ENCODE data around the gene IFITM10.

The IFITM10 gene

DNA sequence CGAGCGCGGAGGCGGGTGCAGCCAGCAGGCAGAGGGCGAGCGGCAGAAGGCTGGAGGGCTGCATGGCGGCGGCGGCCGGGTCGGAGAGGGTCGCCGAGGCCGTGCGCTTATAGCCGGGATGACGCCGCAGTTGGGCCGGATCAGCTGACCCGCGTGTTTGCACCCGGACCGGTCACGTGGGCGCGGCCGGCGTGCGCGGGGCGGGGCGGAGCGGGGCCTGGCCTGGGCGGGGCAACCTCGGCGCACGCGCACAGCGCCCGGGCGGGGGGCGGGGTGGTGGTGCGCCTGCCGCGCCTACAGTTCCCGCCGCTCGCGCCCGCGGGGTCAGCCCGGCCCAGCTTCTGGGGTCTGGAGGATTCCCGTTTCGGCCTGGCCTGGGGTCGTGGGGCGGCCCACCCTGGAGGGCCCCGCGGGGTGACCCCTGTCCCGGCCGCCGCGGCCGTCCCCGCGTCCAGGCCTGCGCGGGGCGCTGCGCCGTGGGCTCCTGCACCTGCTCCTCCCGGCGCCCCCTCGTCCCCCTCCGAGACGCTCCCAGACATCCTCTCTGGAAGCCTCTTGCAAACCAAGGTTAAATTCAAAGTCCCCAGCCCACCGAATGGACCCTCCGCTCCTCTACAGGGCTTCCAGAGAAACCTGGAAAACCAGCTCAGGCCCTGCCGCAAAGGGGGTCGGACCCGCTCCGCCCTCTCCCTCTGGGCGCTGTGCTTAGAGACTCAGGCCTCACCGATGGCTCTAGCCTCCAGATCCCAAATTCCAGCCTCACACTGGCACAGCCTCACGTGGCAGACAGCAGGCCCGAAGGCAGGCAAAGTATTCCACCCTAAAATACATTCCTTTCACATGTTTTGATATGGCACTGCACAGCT lies 13.6 kb upstream of the IFITM10 start, which contains the start of gene CTSD:
Gene CTSD, minus strand, starts transcription at position 132 of the 866 bp plus-strand sequence. Its CDS starts 68 bp downstream, at position 64.
- in situ Hi-C loops (cut with MboI; ENCODE audit: low sequenced_read_pairs) = no loop called here

DNA sequence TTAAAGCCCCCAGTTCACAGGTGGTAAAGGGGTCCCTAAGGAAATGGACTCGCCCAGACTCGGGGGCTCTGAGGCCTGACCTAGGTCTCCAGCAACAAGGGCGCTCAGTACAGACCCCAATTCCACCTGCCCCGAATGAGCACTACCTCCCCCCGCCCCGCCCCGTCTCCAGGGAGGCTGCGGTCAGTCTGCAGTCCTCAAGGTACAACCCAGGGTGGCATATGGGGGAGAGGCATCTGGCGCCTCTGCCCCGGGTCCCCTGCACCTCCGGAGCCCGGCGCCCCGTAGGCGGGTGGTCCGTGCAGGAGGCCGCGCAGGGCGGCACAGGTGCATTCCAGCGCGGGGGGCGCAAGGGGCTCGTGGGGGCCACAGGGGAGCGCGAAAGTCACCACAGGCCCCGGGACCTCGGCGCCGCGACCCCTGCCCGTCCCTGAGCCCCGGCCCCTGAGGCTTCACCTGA lies 13.0 kb upstream of the IFITM10 start:
- in situ Hi-C loops (cut with MboI; ENCODE audit: low sequenced_read_pairs) = no loop called here

DNA sequence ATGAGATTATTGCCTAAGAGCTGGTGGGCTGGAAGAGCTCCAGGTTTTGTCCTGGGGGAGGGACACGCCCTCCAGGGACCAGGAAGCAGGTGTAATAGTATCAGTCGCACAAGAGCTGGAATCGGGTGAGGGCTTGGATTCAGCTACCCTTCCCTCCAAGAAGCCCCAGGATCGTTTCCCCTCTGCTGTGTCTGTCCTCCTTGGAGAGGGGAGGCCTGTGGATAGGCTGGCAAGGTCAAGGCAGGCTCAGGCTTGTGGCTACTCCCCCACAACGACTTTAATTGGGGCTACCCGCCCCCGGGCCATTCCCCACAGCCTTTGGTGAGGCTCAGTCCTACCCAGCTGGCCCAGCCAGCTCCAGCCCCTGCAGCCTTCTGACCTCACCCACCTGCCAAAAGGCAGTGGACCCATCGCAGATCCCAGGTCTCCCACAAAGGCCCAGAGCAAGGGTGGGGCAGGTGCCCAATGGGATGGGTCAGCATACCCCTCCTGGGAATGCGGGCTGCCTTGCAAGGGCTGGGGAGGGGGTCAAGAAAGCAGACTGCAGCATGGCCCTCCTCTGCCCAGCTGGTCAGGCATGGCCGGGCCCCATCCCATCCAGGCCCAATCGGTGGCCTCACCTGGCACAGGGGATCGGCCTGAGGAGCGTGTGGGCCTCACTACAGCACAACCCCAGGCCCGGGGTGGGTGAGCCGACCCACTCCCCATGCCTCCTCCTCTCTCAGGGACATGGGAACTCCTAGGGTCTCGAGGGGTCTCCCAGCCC lies 12.3 kb upstream of the IFITM10 start:
- in situ Hi-C loops (cut with MboI; ENCODE audit: low sequenced_read_pairs) = no loop called here

DNA sequence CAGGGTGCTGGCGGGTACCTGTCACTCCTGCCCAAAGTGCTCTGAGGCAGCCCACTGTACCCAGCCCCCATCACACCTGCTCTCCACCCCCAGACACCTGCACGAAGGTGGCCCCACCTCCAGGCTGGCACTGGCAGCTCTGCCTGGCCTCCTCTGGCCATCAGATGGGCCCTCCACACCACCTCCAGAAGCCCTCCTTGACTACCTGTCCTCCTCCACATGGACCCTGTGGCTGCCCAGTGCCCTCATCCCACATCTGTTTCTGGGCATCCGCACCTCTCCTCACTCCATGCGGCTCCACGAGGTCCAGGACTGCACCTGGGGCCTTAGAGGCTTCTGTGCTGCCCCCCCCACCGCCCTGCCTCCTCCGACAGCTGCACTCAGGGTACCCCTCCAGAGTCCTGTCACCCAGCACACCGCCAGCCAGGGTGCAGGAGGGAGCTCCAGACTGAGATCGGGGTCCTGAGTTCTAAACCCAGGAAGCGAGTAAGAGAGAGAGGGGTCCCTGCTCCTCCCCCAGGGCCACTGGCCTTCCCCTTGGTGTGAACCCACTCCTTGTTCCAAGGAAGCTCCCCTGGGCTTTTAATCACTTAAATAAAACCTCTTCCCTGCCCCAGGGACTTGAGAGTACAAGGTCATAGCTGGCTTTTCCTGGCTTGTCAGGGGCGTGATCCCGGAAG lies 11.6 kb upstream of the IFITM10 start:
- in situ Hi-C loops (cut with MboI; ENCODE audit: low sequenced_read_pairs) = no loop called here

DNA sequence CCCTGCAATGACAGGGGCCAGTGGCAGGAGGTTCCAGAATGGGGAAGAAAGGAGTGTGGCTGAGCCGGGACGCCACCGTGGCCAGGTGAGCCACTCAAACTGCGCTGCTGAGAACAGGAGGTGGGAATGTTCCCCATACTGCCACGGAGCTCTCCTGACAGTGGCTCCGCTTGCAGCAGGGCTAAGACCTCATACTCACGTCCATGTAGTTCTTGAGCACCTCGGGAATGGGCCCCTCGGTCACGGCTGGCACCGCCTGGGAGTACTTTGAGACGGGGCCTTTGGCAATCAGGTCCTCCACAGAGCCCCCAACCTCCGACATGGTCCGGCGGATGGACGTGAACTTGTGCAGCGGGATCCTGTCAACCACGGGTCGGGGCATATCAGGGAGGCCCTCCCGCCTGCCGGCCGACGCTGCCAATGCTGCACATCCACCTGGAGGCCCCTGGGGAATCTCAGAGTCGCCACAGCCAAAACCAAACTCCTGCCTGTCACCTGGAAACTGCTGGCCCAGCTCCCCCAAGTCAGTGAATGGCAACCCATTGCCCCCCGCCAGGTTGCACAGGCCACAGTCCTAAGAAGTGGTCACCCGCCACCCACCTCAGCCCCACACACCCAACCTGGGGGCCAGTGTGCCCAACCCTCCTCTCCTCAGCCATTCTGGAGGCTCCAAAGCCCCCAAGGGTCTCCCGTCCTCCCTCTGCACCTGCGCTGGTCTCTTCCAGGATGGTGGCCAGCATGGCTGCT lies 10.9 kb upstream of the IFITM10 start:
- in situ Hi-C loops (cut with MboI; ENCODE audit: low sequenced_read_pairs) = no loop called here

DNA sequence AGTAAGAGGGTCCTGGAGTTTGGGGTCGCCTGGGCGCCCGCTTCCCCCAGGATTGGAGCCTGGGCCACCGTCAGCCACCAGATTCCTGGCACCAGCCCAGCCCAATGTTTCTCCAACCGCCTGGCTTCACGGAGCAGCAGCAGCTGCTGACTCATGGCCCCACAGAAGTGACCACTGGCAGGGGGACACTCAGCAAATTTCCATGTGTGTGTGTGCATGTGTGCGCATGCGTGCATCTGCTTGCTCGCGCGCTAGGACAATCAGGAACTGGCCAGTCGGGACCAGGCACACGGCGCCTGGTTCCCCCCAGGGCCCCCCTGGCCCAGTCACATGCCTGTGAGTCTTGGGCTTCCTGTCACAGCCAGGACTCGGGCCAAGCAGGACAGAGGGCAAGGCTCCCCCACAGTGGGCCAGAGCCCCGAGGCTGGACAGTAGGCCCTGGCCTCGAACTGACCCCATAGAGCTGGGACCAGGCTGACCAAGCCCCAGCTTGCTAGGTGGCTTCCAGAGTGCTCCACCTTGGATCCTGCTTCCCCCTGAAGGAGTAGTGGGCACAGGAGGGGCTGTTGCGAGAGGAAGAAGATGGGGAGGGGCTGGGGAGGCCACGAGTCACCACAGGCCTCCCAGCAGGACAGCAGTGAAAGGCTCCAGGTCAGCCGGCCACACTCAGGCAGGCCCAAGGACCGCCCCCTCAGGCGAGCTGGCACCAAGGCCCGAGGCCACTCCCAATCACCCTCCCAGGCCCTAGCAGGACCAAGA lies 10.1 kb upstream of the IFITM10 start:
- in situ Hi-C loops (cut with MboI; ENCODE audit: low sequenced_read_pairs) = no loop called here

DNA sequence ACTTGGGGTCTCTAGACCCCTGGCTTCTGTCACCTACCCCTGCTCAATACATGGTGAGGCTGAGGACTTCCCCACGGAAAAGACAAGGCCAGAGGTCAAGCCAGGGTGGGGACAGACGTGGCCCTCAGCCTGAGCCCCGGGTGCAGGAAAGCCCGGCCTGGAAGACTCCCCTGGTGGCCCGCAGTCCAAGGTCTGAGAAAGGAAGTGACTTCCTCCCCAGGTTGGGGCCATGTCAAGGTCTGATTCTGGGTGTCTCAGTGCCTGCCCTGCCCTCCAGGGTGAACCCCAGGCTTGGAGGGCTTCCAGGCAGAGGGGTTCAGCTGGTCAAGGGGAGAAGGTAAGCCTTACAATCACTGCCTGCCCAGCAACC lies 9.4 kb upstream of the IFITM10 start:
- in situ Hi-C loops (cut with MboI; ENCODE audit: low sequenced_read_pairs) = no loop called here

DNA sequence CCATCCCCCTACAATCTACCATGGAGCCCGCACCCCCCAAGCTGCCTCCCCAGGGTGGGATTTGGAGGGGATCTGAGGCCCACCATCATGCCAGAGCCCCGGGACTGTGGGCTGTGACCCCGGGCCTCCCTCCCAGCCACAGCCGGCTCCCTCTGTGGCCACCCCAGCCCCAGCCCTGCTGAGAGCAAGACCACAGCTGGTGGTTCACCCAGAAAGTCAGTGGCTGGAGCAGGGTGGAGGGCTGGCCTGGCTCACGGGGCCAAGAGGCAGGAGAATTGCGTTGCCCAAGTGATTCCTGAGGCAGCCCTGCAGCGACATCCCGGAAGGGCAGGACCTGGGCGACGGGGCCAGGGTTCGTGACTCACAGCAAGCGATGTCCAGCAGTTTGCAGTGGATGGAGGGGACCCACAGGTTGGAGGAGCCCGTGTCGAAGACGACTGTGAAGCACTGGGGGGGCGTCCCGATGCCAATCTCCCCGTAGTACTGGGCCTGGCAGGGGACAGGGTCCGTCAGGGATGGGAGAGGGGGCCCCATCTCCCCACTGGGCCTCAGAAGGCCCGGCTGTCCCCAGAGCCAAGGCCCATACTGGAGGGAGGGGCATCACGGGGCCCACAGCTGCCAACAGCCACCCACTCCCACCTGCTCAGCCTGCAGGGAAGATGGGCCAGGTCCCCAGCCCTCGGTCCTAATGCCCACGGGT lies 8.9 kb upstream of the IFITM10 start:
- in situ Hi-C loops (cut with MboI; ENCODE audit: low sequenced_read_pairs) = no loop called here

DNA sequence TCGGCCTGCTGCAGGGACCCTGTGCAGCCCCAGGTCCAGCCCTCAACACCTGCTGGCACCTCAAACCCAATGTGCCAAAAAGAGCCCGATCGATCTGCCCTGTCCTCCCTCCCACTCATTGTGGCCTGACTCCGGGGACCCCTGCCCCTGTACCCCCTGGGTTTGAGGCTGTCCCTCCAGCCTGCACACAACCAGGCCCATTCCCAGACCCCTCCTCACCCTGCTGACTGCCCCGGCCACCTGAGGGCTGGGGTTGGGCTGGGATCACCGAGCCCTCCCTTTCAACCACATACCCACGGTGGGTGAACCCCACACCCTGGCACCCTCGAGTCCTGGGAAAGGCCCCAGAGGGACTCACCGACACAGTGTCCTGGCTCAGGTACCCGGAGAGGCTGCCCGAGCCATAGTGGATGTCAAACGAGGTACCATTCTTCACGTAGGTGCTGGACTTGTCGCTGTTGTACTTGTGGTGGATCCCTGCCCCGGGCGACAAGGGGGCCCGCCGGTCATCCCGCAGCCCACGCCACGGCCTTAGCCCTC lies 8.3 kb upstream of the IFITM10 start:
- in situ Hi-C loops (cut with MboI; ENCODE audit: low sequenced_read_pairs) = no loop called here

DNA sequence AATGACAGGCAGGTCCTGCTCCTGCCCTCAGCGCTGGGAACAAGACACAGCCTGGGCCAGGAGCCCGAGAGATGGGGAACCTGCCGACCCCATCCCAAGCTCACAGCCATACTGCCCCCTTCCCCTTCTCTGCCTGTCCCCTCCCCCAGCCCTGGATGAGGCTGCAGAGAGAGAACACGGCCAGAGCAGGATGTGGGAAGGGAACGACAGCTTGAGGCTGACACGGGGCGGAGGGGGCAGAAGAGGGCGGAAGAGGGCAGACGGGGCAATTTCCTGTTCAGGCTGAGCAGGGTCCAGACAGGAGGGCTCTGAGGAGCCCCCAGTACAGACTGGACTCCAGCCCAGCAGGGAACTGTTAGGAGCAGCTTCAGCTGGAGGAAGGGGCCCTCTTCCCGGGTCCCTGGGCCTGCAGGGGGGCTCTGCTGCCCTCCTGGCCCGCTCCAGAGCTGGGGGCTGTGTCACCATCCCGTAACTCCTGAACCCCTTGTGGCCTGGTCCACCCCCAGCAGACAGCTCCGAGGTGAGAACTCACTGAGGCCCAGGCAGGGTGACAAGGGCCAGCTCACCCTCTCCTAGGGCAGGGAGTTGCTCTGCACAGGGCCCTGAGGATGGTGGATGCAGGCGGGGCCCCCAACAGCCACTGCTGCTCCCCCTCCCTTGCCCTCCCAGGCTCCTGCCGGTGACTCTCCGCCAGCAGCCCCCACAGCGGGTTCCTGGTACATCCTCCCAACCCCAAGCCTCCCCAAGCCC lies 7.6 kb upstream of the IFITM10 start:
- in situ Hi-C loops (cut with MboI; ENCODE audit: low sequenced_read_pairs) = no loop called here

DNA sequence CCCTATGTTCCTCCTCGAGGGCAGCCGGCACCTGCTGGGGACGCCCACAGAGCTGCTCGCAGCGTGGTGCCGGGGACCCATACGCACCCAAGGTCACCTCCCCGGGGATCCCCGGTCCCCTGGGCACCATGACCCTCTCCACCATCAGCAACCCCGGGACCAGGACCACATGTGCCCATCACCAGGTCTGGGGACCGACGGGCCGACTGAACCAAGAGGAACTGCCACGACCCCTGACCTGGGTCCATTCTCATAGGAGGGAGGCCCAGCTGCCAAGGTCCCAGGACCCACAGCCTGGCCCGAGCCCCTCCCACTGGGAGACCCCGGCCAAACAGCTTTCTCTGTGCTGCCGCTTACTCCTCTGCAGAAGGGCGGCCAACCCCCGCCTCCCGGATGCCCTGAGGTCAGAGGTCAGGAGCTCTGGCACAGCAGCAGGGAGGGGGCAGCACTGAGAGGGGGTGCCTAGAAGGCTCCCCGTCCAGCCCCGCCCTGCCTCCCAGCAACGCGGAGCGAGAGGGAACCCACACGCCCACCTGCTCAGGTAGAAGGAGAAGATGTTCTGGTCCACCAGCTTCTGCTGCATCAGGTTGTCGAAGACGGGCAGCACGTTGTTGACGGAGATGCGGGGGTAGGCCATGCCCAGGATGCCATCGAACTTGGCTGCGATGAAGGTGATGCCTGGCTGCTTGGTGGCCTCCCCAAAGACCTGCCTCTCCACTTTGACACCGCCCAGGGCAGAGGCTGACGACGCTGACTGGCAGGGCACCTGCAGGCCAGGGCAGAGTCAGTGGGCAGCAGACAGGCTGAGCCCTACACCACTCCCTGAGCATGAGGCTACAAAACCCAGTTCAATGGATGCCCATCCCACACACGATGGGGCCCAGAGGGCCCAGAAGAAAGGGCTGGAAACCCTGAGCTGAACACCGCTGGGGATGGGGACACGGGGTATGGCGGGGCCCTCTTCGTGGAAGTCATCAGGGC lies 6.7 kb upstream of the IFITM10 start:
- in situ Hi-C loops (cut with MboI; ENCODE audit: low sequenced_read_pairs) = no loop called here

DNA sequence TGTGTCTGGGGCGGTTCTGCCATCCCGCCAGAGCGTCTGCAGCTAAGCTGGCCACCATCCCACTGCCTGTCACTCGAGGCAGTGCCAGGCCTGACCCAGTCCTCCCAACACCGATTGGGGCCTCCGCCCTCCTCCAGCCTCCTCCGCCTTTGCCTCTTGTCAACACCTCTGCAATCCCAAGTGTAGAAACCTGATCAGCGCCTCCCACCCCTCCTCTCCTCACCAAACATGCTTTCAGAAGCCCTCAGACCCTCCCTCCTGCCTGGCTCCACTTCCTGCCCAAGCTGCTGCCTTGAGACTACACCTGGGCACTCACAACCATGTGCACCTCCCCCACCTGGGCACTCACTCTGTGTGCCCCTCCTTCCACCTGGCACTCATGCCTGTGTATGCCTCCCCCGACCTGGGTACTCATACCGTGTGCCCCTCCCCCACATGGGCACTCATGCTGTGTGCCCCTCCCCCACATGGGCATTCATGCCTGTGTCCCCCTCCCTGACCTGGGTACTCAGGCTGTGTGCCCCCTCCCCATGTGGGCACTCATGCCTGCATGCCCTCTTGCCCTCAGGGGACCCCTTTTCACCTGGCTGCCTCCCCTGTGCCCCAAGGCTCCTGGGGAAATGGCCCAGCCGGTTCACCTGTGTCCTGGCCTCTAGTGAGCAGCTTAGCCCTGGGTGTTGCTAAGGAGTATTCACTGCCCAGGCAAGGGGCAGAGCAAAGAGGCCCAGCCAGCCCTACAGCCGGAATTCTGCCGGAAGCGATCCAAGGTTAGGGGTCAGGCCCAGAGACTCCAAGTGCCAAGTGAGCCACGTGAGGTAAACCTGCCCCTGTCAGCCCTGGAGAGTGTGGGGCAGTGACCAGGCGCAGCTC lies 5.5 kb upstream of the IFITM10 start:
- in situ Hi-C loops (cut with MboI; ENCODE audit: low sequenced_read_pairs) = no loop called here

DNA sequence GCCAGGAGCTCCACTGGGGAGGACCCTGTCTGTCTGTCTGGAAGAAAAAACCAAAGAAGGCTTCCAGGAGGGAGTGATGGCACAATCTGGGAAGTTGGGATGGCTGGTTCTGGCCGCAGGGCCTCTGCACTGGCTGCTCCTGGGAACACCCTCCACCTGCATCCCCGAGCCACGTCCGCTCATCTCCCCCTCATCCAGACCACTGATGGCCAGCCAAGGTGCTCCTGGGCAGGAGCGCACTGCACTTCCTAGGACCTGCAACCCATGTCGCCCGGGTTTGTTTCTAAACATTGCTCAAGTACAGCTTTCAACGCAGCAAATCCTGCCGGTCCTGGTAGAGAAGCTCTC lies 4.9 kb upstream of the IFITM10 start:
- in situ Hi-C loops (cut with MboI; ENCODE audit: low sequenced_read_pairs) = no loop called here

DNA sequence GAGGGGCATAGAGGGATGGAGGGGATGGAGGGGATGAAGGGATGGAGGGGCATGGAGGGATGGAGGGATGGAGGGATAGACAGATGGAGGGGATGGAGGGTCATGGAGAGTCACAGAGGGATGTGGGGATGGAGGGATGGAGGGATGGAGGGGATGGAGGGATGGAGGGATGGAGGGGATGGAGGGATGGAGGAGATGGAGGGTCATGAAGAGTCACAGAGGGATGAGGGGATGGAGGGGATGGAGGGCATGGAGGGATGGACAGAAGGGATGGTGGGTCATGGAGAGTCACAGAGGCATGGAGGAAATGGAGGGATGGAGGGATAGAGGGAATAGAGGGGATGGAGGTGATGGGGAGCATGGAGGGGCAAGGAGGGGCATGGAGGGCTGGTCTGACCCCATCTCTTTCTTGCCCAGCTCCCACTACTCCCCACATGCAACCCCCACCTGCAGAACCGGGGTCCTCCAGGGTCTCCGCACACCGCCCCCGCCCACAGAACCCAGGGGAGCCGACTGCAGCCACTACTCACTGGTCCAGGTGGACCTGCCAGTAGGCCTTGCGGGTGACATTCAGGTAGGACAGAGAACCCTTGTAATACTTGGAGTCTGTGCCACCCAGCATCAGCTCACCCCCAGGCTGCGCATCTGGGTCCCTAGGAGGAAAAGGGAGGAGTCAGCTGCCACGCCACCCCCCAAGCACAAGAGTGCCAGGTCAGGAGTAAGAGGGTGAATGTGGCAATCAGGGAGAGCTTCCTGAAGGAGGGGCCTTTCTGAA lies 4.2 kb upstream of the IFITM10 start:
- in situ Hi-C loops (cut with MboI; ENCODE audit: low sequenced_read_pairs) = no loop called here

DNA sequence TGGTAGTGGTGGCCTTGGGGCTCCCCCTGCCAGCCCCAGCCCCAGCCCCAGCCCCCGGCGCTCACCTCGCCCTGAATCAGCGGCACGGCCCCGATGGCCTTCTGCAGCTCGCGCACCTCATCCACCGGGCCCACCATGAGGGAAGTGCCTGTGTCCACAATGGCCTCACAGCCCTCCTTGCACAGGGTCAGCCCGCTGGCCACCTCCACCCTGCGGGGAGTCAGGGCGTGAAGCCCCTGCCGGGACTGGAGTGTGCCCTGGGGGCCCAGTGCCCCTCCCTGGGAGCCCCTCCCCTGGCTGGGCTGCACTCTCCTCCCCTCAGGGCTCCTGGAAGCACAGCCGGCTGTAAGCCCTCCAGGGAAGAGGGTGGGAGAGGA lies 3.5 kb upstream of the IFITM10 start:
- in situ Hi-C loops (cut with MboI; ENCODE audit: low sequenced_read_pairs) = no loop called here

Measured in HL-60/S4 treated with phorbol 12-myristate 13-acetate at 8.2 ng/mL for 4 days and 3 days (cell line).